ENCODE results near the gene ABCC2. TPM values are rescaled to one million over a fixed set of nuclear protein-coding genes. Genes with fewer than 3 reads are reported as not detected.
"Not testable (repeated sequence)": the region's sequence is repeated elsewhere in the genome, so short reads cannot be mapped to it uniquely, and the experiment has no call there.

Gene ABCC2
- total RNA-seq, 4 donors from 2014 or later: 0.32 to 2.9 (median 0.42) TPM

- Histone ChIP-seq H3K4me3 (no peak overlapping the region), H3K4me1 (peaks cover 0 to 6% (median 2%) of the 10 kb centered on the region in 4 donors), H3K9me3 (peaks cover 0 to 17% (median 7%) of the 10 kb centered on the region in 4 donors), H3K27ac (replicated peaks in 1 of 4) (no peak overlapping the region), H3K36me3 (peaks cover 75 to 97% (median 83%) of the 10 kb centered on the region in 4 donors), H3K27me3 (no peaks in the 10 kb centered on the region)
- intact Hi-C loops (cut with DNase I): no loop called here
- no peak for DNase-seq (ENCODE audit: extremely low spot score)
- TF ChIP-seq POLR2A (IDR thresholded peaks at IDR 0.05; ENCODE audit: low read depth): no peak
- no peak for TF ChIP-seq POLR2AphosphoS5 (IDR thresholded peaks at IDR 0.05)
- no peak for TF ChIP-seq CTCF (IDR thresholded peaks at IDR 0.05)
- no peak for TF ChIP-seq EP300 (IDR thresholded peaks at IDR 0.05)
These were observed 40.2 kb upstream of the ABCC2 start for GRCh38 chr10:99742254-99742653.

GRCh38 chr10:99742701-99743100 is 39.7 kb upstream of the ABCC2 start:
- peaks cover 0 to 6% (median 2%) of the 10 kb centered on the region in 4 donors for H3K4me1 ChIP-seq
- no peak for DNase-seq (ENCODE audit: extremely low spot score)
- no peak overlapping the region for H3K27ac ChIP-seq (replicated peaks in 1 of 4)
- TF ChIP-seq EP300 (IDR thresholded peaks at IDR 0.05) (no peak), POLR2AphosphoS5 (IDR thresholded peaks at IDR 0.05) (no peak), POLR2A (IDR thresholded peaks at IDR 0.05; ENCODE audit: low read depth) (no peak)
- 76% methylated on average over 2 of the region's 2 CpGs for WGBS
- intact Hi-C loops (cut with DNase I): no loop called here
- no peak overlapping the region for H3K4me3 ChIP-seq
- H3K27me3 ChIP-seq: no peaks in the 10 kb centered on the region
- H3K36me3 ChIP-seq: peaks cover 75 to 97% (median 83%) of the 10 kb centered on the region in 4 donors
- H3K9me3 ChIP-seq: peaks cover 0 to 17% (median 7%) of the 10 kb centered on the region in 4 donors

GRCh38 chr10:99743841-99744240 is 38.6 kb upstream of the ABCC2 start:
- Histone ChIP-seq H3K27me3 (no peaks in the 10 kb centered on the region), H3K27ac (replicated peaks in 1 of 4) (no peak overlapping the region), H3K4me1 (peaks cover 0 to 6% (median 2%) of the 10 kb centered on the region in 4 donors), H3K4me3 (no peak overlapping the region), H3K9me3 (peaks cover 0 to 17% (median 7%) of the 10 kb centered on the region in 4 donors), H3K36me3 (peaks cover 74 to 98% (median 89%) of the 10 kb centered on the region in 4 donors)
- 85% methylated on average over 3 of the region's 3 CpGs for WGBS
- DNase-seq (ENCODE audit: extremely low spot score): no peak
- intact Hi-C loops (cut with DNase I): no loop called here
- TF ChIP-seq CTCF (IDR thresholded peaks at IDR 0.05) (no peak), POLR2AphosphoS5 (IDR thresholded peaks at IDR 0.05) (no peak), POLR2A (IDR thresholded peaks at IDR 0.05; ENCODE audit: low read depth) (no peak), EP300 (IDR thresholded peaks at IDR 0.05) (no peak)

- H3K27ac ChIP-seq (replicated peaks in 1 of 4); H3K9me3 ChIP-seq; DNase-seq (ENCODE audit: extremely low spot score); intact Hi-C loops (cut with DNase I); H3K4me3 ChIP-seq; H3K27me3 ChIP-seq; H3K4me1 ChIP-seq: not testable (repeated sequence)
- H3K36me3 ChIP-seq: peaks cover 59 to 96% (median 80%) of the 10 kb centered on the region in 4 donors
- 95% methylated on average over 2 of the region's 2 CpGs for WGBS
These were observed 36.3 kb upstream of the ABCC2 start for GRCh38 chr10:99746166-99746565.

- Histone ChIP-seq H3K4me3 (no peak overlapping the region), H3K4me1 (no peaks in the 10 kb centered on the region), H3K27me3 (no peaks in the 10 kb centered on the region), H3K27ac (replicated peaks in 1 of 4) (no peak overlapping the region), H3K36me3 (peaks cover 47 to 93% (median 79%) of the 10 kb centered on the region in 4 donors), H3K9me3 (no peaks in the 10 kb centered on the region)
- DNase-seq (ENCODE audit: extremely low spot score): no peak
- WGBS: 90% methylated on average over 2 of the region's 2 CpGs
- intact Hi-C loops (cut with DNase I): no loop called here
- TF ChIP-seq CTCF (IDR thresholded peaks at IDR 0.05): no peak
- TF ChIP-seq EP300 (IDR thresholded peaks at IDR 0.05): no peak
- no peak for TF ChIP-seq POLR2A (IDR thresholded peaks at IDR 0.05; ENCODE audit: low read depth)
- TF ChIP-seq POLR2AphosphoS5 (IDR thresholded peaks at IDR 0.05): no peak
These were observed 33.5 kb upstream of the ABCC2 start for GRCh38 chr10:99748823-99749451.

GRCh38 chr10:99750641-99751040 is 31.8 kb upstream of the ABCC2 start:
- Histone ChIP-seq H3K4me1 (no peaks in the 10 kb centered on the region), H3K27me3 (no peaks in the 10 kb centered on the region), H3K36me3 (peaks cover 43 to 93% (median 79%) of the 10 kb centered on the region in 4 donors), H3K9me3 (no peaks in the 10 kb centered on the region), H3K27ac (replicated peaks in 1 of 4) (no peak overlapping the region), H3K4me3 (no peak overlapping the region)
- no peak for DNase-seq (ENCODE audit: extremely low spot score)
- TF ChIP-seq EP300 (IDR thresholded peaks at IDR 0.05): no peak
- no peak for TF ChIP-seq CTCF (IDR thresholded peaks at IDR 0.05)
- TF ChIP-seq POLR2A (IDR thresholded peaks at IDR 0.05; ENCODE audit: low read depth): no peak
- no peak for TF ChIP-seq POLR2AphosphoS5 (IDR thresholded peaks at IDR 0.05)
- intact Hi-C loops (cut with DNase I): no loop called here
